ENCODE results near the gene PSMG4.

DNA sequence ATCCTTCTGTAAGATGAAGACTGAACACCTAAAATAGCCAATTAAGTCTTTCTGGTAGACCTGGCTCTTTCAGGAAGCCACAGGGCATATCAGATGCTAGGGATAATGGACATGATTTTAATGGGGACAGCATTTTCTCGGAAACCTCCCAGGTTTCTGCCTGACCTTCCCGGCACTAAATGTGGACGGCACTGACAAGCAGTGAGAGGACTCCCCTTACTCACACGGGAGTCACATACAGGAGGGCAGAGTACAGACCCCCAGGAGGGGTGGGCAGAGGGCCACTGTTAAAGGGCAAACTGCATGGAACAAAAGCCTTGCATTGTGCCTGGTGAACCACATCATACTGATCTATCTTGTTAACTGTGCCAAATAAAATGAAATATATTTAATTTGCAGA, 19.9 kb downstream of the PSMG4 start:
- TF ChIP-seq POLR2AphosphoS5 (IDR thresholded peaks at IDR 0.05; ENCODE audit: low read depth, low read length) (no peak), POLR2A (IDR thresholded peaks at IDR 0.05; ENCODE audit: borderline replicate concordance, extremely low read depth, insufficient read depth, insufficient read length) (no peak), CBX3 (IDR thresholded peaks at IDR 0.05; ENCODE audit: low read depth) (no peak), RAD21 (IDR thresholded peaks at IDR 0.05; ENCODE audit: low read depth) (no peak), EZH2phosphoT487 (IDR thresholded peaks at IDR 0.05; ENCODE audit: borderline replicate concordance) (no peak), EZH2 (IDR thresholded peaks at IDR 0.05) (no peak), REST (IDR thresholded peaks at IDR 0.05; ENCODE audit: low read depth) (no peak), JUND (IDR thresholded peaks at IDR 0.05) (no peak), SP1 (IDR thresholded peaks at IDR 0.05; ENCODE audit: low read depth) (no peak), SIN3A (IDR thresholded peaks at IDR 0.05; ENCODE audit: low read depth) (no peak), TCF7L2 (IDR thresholded peaks at IDR 0.05; ENCODE audit: borderline replicate concordance, extremely low read depth, insufficient read depth, insufficient read length) (no peak), FOSL1 (IDR thresholded peaks at IDR 0.05; ENCODE audit: low read depth) (no peak)
- TF ChIP-seq, protein P1, sequence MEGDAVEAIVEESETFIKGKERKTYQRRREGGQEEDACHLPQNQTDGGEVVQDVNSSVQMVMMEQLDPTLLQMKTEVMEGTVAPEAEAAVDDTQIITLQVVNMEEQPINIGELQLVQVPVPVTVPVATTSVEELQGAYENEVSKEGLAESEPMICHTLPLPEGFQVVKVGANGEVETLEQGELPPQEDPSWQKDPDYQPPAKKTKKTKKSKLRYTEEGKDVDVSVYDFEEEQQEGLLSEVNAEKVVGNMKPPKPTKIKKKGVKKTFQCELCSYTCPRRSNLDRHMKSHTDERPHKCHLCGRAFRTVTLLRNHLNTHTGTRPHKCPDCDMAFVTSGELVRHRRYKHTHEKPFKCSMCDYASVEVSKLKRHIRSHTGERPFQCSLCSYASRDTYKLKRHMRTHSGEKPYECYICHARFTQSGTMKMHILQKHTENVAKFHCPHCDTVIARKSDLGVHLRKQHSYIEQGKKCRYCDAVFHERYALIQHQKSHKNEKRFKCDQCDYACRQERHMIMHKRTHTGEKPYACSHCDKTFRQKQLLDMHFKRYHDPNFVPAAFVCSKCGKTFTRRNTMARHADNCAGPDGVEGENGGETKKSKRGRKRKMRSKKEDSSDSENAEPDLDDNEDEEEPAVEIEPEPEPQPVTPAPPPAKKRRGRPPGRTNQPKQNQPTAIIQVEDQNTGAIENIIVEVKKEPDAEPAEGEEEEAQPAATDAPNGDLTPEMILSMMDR (IDR thresholded peaks at IDR 0.05 in 2 of 3, conservative IDR thresholded peaks at IDR 0.05 in 1 of 3; ENCODE audit: borderline replicate concordance in 1 of 3, insufficient read depth in 1 of 3, low read depth in 2 of 3, low read length in 2 of 3) = no peak
- TF ChIP-seq, protein P2, sequence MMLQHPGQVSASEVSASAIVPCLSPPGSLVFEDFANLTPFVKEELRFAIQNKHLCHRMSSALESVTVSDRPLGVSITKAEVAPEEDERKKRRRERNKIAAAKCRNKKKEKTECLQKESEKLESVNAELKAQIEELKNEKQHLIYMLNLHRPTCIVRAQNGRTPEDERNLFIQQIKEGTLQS (IDR thresholded peaks at IDR 0.05) = no peak
